ENCODE results near the gene HRH3.

Gene HRH3

DNA sequence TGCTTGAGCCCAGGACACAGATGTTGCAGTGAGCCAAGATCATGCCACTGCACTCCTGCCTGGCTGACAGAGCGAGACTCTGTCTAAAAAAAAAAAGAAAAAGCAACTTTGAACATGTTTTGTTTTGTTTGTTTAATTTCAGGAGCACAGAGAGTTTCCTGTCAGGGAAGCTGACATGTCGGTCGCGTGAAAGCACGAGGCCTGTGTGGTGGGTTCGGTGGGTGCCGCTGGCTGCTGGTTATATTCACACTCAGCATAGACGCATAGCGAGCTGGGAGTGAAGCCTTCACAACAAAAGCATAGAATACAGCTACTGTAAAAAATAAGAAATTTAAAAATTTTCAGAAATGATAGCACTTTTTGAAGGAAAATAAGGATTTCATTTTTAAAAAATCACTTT is 22.8 kb downstream of the HRH3 start:
- no peak for DNase-seq

DNA sequence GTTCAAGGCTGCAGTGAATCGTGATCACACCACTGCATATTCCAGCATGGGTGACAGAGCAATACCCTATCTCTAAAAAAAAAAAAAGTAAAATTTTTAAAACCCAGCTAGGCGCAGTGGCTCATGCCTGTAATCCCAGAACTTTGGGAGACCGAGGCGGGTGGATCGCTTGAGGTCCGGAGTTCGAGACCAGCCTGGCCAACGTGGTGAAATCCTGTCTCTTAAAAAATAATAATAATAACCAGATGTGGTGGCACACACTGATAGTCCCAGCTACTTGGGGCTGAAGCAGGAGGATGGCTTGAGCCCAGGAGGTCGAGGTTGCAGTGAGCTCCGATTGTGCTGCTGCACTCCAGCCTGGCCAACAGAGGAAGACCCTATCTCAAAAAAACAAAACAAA is 23.8 kb downstream of the HRH3 start:
- DNase-seq = no peak

DNA sequence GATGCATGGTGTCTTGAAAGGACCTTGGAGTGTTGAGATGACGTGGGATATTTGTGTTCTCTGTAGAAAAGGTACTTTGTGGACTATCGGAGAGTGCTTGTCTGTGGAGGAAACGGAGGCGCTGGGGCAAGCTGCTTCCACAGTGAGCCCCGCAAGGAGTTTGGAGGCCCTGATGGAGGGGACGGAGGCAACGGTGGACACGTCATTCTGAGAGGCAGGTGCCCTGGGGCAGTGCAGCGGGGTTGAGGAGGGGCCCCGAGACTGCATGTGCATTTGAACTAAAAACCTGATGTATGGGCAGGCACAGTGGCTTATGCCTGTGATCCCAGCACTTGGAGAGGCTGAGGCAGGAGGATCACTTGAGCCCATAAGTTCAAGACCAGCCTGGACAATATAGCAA is 24.3 kb downstream of the HRH3 start:
- no peak for DNase-seq

DNA sequence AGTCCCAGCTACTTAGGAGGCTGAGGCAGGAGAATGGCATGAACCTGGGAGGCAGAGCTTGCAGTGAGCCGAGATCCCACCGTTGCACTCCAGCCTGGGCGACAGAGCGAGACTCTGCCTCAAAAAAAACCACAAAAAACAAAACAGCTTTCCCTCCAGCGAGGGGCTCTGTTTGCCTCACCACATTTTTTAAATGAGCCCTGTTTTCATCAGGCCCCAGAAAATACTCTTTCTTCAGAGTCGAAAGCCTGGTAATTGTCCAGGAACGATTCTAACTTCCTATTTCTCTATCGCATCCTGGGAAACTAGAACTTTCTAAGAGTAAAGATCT is 25.0 kb downstream of the HRH3 start:
- DNase-seq = no peak

DNA sequence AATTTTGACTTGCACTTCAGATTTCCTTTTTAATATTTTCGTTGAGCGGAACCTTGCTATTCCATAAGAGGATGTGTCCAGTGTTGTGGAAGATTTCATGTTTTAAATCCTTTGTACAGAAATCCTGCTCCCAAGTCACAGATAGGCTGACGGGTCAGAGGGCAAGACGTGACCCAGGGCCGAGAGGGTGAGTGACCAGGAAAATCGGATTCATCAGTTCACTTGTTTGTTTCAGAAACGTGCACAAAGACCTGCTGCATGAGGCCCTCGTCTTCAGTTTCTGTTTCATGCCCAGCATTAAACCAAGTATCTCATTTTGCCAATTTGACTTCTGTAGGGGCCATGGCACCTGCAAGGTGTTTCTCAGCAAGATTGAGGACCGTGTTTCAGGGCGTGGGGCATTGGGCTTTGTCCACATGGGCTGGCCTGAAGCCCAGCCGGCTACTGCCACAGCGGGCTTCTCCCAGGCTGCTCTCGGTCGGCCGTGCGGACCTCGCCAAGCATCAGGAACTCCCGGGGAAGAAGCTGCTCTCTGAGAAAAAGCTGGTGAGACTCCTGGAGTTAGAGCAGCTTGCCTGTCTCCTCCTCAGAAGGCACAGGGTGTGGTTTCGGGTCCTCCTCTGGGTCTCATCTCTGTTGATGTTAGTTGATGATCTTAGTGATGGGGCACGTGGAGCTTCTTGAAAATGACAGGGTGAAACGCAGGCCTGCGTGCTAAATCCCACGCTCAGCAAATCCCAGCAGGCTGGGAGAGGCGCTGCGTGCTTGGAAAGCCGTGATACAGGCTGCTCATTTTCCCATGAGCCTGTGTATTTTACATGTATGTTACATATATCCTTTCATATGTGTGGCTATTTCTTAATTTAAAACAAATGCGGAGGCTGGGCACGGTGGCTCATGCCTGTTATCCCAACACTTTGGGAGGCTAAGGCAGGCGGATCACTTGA is 26.7 kb downstream of the HRH3 start:
- DNase-seq = no peak

DNA sequence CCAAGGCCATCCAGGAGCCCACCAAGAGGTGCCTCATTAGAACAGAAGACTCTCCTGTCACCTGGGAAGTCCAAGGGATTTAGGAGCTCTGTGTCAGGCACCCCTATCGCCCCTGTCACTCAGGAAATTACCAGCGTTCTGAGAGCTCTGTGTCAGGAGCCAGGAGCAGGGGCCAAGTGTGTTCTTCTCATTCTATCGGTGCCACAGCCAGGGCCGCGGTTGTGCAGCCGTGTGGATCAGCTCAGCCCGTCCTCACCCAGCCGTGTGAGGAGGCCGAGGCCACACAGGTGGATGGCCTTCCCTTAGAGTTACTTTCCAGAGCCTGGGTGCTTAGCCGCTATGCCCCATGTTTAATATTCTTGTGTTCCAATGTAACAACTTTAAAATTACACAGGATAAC is 27.4 kb downstream of the HRH3 start:
- DNase-seq = no peak

DNA sequence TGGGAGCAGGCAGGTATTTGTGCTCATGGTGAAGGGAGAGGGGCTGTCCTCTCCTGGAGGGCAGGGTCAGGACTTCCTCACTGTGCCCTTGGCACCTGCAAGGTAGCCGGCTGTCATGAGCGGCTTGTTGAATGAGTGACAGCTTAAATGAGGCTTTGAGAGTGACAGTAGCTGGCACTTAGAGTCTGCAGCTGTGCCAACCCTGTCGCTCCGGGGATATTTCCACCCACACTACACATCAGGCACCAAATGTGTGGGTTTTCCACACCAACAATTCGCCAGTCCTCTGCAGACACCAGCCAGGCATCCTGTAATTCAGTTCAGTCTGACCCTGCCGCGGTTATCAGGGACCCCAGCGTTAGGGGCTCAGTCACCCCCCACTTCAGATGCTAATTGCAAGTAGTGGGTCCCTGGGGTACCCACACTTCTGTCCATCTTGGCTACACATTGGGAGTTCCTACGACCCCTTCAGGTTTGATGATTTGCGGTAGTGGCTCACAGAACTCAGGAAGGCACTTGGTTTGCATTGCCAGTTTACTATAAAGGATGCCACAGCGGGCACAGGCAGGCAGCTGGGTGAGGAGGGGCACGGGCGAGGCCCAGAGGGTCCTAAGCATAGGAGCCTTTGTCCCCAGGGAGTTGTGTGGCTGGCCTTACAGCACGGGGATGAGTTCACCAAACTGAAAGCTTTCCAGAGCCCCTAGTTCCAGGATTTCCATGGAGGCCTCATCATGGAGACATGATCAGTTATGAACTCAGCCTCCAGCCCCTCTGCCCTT is 28.1 kb downstream of the HRH3 start:
- DNase-seq = no peak

DNA sequence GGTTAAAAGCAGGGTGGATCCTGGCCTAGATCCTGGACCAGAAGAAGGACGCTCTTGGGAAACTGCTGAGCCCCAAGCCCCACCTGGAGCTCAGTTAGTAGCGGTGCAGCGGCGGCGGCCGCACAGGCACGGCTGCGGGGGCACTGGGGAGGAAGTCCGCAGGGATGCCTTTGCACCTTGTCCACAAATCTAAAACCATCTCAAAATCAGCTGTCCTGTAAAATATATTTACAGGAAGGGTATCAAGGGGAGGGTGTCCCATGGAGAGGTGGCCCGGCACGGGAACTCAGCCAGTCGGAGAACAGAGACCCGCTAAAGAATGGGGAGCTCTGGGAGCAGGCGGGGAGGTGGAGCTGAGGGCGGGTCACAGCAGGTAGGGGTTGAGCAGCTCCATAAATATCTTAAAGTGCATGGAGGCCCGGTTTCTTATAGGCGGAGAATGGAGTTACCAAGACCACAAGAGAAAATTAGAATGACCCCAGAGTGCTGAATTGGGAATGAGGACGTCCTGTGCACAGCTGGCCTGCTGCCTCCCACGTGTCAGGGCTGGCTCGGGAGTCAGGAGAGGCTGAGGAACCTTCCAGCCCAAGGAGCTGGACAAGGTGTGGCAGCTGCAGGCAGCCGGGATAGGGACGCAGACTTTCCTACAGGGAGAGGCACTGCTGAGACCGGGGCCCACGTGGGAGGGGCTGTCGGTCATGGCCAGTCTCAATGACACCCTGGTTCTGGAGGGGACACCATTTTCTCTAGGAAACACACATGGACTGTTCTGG is 29.3 kb downstream of the HRH3 start:
- DNase-seq = no peak

DNA sequence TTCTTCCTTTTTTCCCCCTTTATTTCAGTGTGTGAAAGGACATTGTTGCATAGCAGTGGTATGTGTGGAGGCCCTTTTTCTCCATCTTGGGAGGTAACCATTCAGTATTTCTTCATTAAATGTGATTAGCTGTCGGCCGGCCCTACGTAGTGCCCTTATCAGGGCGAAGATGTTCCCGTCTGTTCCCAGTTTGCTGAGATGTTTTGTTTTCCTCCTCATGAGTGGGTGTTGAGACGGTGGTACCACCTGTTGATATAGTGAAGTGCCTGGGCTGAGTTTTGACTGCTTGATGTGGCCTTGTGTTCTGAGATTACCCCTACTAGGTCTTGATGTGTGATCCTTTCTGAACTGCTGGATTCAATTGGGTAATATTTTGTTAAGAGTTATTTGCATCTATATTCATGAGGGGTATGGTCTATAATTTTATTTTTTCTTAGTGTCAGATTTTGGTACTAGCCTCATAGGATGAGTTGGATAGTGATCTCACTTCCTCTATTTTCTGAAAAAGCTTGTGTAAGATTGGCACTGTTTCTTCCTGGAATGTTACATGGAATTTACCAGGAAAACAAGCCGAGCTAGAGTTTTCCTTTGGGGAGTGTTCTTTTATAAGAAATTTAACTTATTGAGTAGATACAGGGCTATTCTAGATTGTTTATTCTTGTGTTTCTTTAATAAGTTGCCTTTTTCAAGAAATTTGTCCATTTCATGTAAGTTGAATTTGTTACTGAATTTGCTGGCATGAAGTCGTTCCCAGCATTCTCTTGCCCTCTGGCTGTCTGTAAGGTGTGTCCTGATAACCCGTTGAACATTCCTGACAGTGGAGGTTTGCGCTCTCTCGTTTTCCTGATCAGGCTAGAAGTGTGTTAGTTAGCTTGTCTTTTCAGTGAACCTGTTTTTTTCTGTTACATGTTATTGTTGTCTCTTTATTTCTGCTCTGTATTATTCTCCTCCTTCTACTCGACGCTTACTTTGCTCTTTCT is 32.9 kb downstream of the HRH3 start:
- no peak for DNase-seq

DNA sequence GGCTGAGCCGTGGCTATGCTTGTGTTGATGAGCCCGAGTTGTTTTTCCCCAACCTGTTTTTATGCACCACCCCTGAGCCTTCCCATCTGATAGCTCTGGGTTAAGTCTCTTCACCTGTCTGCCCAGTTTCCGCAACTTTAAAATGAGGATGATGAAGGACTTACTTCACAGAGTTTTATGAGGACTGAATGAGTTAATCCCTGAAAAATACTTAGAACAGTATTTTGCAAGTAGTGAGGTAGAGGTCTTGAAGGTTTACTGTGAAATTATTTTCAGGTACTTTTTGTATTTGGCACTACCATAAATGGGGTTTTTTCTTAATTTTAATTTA is 34.0 kb downstream of the HRH3 start:
- no peak for DNase-seq

DNA sequence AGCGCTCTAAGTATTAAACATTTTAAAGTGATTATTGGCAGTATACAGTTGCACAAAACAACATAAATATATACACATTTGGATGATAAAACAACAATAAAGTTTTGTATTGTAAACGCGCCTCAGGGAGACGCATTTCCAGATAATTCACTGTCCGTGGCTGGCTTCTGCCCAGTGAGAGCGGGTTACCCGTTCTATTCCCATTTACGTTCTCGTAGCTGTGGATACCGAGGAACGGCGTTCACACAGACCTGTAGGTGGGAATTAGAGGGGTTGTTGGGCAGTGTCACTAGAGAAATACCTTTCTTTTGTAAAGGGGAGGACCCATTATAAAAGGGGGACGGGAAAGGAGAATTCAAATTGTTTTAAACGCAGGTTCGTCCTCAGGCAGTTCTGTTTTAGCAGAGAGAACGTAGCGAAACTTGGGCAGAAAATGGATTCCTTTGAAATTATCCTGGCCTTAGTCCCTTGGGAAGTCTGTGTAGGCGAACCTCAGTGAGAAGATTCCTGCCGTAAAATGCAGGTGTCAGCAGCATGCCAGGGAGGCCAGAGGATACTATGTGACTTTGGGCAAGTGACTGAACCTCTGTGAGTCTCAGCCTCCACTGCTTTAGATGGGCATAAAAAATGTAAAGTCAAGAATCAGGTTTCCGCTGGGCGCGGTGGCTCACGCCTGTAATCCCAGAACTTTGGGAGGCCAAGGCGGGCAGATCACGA is 36.5 kb downstream of the HRH3 start:
- no peak for DNase-seq

DNA sequence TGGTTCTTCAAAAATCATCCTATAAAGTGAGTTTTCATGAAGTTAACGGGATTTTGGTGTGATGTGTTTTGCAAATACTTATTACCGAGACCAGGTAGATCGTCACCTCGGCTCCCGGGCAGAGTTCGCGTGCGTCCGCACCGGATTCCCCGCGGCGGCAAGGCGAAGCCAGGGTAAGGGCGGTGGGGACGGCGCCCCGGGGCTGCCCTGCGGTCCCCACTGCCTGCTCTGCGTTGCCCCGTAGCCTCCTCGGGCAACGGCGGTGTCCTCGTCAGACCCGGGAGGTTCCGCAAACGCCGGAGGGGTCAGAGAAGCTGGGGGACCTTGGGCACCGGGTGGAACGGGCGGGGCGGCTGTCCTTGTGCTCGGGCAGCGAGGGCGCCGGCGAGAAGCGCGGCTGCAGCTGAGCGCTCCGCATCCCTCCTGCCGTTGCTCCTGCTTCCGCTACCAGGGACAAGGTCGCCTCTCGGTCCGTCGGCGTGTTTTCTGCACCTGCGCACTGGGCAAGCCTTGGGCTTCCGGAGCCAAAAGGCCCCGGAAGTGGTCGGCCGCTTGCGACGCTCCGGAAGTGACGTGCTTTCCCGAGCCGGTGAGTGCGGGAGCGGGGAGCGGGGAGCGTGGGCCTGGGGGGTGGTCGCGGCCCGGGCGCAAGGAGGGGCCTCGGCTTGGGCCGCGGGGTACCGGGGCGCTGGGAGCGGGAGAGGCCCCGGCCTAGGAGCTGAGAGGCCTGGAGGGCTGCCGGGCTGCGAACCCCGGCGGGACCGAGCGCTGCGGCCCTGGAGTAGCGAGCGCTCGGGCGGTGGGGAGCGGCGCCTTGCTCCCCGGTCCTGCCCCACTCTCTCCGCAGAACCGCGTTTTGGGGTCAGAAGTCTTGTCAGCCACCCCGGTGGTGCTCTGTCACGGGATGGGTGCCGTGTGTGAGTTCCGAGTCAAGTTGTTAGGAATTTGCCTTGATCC is 37.3 kb downstream of the HRH3 start, which contains the start of gene MTG2:
MTG2 (plus strand) TSS at position 560 of the 957 bp plus-strand sequence. CDS start 10,393 bp downstream, outside the sequence.
- DNase-seq = peak; percentile 94 to 95

DNA sequence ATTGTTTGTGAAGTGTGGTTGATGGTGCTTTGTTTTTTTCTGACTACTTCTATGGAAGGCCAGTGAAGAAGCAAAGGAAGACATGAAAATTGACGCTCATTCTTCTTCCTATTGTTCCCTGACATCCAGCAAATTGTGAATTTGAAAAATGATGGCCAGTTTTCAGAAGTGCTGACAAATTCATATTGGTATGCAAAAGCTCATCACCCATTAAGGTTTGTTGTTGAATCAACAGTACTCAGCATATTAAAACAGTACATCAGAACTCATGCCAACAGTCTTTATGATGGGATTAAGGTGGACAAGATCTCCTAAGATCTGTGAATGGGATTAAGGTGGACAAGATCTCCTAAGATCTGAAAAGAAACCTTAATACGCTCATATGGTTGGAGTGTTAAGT is 38.3 kb downstream of the HRH3 start:
- DNase-seq = no peak

DNA sequence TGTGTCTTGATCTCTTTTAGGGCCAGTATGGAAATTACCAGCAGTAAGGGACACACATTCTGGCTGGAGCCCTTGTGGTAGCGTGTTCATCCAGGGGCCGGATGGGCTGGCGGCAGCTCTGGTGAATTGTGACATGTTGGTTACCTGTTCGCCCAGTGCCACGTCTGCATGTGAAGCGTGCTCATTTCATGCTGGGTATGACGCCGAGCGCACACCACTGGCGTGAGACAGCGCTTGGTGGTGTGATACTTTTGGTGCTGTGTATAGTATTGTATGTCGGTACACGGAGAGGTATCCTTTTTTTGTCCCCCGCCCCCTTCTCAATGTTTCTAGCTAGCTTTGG is 40.9 kb downstream of the HRH3 start:
- DNase-seq = no peak

DNA sequence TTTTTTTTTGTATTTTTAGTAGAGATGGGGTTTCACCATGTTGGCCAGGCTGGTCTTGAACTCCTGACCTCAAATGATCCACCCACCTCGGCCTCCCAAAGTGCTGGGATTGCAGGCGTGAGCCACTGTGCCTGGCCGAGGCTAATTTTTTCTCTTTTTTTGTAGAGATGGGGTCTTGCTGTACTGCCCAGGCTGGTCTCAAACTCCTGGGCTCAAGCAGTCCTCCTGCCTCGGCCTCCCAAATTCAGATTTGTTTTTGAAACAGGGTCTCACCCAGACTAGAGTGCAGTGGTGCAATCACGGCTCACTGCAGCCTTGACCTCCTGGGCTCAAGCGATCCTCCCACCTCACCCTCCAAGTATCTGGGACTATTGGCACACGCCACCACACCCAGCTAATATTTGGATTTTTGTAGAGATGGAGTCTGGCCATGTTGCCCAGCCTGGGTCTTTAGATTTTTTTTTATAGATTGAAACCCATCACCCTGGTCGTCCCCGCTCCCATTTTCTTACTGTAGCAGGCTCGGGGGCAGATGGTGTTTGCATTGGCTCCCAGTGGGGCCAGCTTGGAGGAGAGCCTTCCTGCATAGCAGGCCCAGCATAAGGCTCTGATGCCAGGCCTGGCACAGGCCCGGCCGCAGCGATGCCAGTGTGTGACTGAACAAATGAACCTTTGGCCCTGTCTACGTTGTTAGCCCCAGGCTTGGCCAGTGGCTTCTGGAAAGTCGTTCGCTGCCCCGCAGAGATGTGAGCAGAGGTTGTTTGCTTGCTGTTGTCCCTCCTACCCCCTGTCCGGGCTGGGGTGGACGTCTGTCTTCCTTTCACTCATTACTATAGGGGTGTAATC is 41.5 kb downstream of the HRH3 start:
- no peak for DNase-seq

DNA sequence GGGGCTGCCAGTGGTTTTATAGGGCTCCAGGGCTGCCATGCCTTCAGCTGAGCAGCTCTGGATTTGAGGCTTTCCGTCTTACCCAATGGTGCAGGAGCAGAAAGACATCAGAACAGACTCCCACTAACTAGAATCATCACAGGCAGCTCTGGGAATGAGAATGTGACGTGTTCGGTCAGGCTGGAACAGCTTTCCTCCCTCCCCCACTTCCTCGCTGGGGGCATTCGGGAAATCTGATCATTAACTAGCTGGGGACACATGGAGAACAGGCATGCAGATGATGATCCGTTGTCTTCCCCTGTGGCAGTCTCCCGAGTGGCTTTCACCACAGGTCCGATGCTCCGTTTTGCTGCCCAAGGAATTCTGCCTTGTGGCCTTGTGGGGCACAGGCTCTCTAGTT is 42.8 kb downstream of the HRH3 start:
- no peak for DNase-seq

DNA sequence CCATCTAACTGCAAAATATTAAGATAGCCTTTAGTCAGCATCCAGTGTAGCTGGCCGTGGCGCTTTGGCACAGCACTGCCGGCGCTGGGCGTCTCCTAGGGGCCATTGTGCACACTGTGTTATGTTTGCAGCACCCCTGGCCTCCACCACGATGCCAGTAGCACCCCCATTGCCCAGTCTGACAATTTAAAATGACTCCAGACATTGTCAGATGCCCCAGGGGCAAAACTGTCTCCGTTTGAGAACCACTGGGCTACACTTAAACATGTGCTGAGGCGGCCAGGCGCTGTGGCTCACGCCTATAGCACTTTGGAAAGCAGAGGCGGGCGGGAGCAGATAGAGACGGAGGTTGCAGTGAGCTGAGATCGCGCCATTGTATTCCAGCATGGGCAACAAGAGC is 43.2 kb downstream of the HRH3 start:
- no peak for DNase-seq

DNA sequence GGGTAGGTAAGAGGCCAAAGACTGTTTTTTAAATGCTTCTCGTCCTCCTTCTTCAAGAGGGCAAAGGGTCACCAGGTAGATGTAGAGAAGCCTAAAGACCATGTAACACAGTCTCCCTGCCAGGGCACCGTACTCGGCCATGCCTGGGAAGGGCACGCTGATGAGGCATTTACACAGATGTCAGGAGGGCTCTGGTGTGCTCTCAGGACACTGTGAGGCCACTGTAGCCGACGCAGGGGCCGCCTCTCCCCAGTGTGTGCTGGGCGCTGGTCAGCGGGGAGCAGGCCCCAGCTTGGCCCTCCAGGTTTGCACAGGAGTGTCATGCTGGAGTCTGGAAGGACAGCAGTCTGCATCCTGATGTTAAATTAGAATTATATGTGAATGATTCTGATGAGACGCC is 44.4 kb downstream of the HRH3 start:
- no peak for DNase-seq

DNA sequence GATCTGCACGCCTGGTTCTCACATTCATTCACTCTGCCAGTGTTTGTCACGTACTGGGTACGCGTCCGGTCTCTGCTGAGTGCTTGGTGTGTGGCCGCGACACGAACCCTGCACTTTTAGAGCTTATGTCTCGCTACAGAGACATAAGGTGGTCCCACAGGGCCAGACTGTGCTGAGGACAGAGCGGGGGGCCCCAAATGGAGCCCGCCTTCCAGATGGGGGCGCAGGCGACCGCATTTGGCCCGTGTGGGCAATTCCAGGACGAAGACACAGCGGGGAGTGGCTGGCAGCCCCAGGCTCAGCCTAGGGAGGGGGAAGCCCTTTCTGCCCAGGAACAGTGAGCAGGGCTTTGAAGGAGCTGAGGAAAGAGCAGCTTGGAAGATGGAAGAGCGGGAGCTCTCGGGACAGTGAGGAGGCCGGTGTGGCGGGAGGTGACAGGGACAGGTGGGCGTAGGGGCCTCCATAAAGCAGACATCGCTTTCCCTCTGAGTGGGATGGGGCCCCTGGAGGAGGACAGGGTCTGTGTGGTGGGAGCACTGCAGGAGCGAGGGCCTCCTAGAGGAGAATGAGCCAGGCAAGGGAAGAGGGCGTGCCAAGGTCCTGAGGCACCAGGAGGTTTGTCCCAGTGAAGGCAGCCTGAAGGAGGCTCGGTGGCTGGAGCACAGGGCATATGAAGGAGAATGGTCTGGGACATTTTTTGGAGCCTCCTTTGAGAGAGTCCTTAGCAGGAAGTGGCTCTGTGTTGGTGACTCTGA is 45.0 kb downstream of the HRH3 start:
- no peak for DNase-seq
